GM23338 (cell line): ENCODE data around the gene RHOH. TPM values are rescaled to one million over a fixed set of nuclear protein-coding genes. Genes with fewer than 3 reads are reported as not detected.

ENCODE experiments used
- ATAC-seq: fragments of 200-7000 bp; cut with Tn5 transposase; 3 replicates; pipeline ENCODE4 v1.9.1; 2020
- DNase-seq: peaks from one replicate; pipeline ENCODE4 v3.0.0-alpha.2; 2015; ENCODE audit warnings: low spot score
- H2AFZ ChIP-seq: fragments of 200-600 bp; sonication (generic); 2 replicates; pipeline ENCODE4 v1.8.0; 2016; ENCODE audit warnings: antibody characterized with exemption, mild to moderate bottlenecking, moderate library complexity
- H3F3A ChIP-seq: fragments of 200-600 bp; sonication (generic); replicated peaks from 2 replicates; pipeline ENCODE4 v1.8.0; 2017; ENCODE audit warnings: antibody characterized with exemption, mixed run types, low read depth
- H3K27ac ChIP-seq: fragments of 200-600 bp; sonication (generic); 2 replicates; pipeline ENCODE4 v1.6.1; 2016; ENCODE audit warnings: low read depth
- H3K27me3 ChIP-seq: fragments of 200-600 bp; sonication (generic); 2 replicates; pipeline ENCODE4 v1.8.0; 2016; ENCODE audit warnings: mild to moderate bottlenecking, mixed run types, moderate library complexity; ENCODE audit not compliant: insufficient read depth
- H3K36me3 ChIP-seq: fragments of 200-600 bp; sonication (generic); 2 replicates; pipeline ENCODE4 v1.8.0; 2016; ENCODE audit warnings: mild to moderate bottlenecking; ENCODE audit not compliant: insufficient read depth
- H3K4me1 ChIP-seq: fragments of 200-600 bp; sonication (generic); 2 replicates; pipeline ENCODE4 v1.8.0; 2016; ENCODE audit warnings: mild to moderate bottlenecking, moderate library complexity; ENCODE audit not compliant: insufficient read depth
- H3K4me2 ChIP-seq: fragments of 200-600 bp; sonication (generic); 2 replicates; pipeline ENCODE4 v1.7.1; 2017; ENCODE audit warnings: mixed run types
- H3K4me3 ChIP-seq: fragments of 200-600 bp; sonication (generic); 2 replicates; pipeline ENCODE4 v1.6.1; 2016; ENCODE audit warnings: mixed run types
- H3K79me2 ChIP-seq: fragments of 200-600 bp; sonication (generic); replicated peaks from 2 replicates; pipeline ENCODE4 v1.8.0; 2017; ENCODE audit warnings: mild to moderate bottlenecking; ENCODE audit not compliant: insufficient read depth
- H3K9me2 ChIP-seq: fragments of 200-600 bp; sonication (generic); 2 replicates; pipeline ENCODE4 v1.8.0; 2017; ENCODE audit not compliant: insufficient read depth
- H4K20me1 ChIP-seq: fragments of 200-600 bp; sonication (generic); replicated peaks from 2 replicates; pipeline ENCODE4 v1.8.0; 2017; ENCODE audit warnings: mild to moderate bottlenecking; ENCODE audit not compliant: insufficient read depth
- H3K27ac Mint-ChIP-seq: 2 replicates; pipeline ENCODE4 v1.8.0; 2020; ENCODE audit warnings: inconsistent platforms, mild to moderate bottlenecking, moderate library complexity, mixed read lengths
- H3K27me3 Mint-ChIP-seq: 3 replicates; pipeline ENCODE4 v1.8.0; 2022; ENCODE audit warnings: low read depth, mild to moderate bottlenecking, moderate library complexity, mixed read lengths, inconsistent platforms; ENCODE audit not compliant: insufficient read depth, poor library complexity
- H3K36me3 Mint-ChIP-seq: 3 replicates; pipeline ENCODE4 v1.8.0; 2021; ENCODE audit warnings: low read depth, mild to moderate bottlenecking, inconsistent platforms, moderate library complexity, mixed read lengths
- H3K4me1 Mint-ChIP-seq: 3 replicates; pipeline ENCODE4 v1.8.0; 2020; ENCODE audit warnings: mild to moderate bottlenecking, inconsistent platforms, mixed read lengths
- H3K4me3 Mint-ChIP-seq: 3 replicates; pipeline ENCODE4 v1.8.0; 2021; ENCODE audit warnings: moderate library complexity, mild to moderate bottlenecking, inconsistent platforms, mixed read lengths
- H3K9me3 Mint-ChIP-seq: 3 replicates; pipeline ENCODE4 v1.8.0; 2020; ENCODE audit warnings: moderate library complexity, mild to moderate bottlenecking, inconsistent platforms, mixed read lengths
- CREB1 ChIP-seq: fragments of 250-450 bp; sonication (Bioruptor Pico); IDR thresholded peaks from 2 replicates; pipeline ENCODE4 v1.5.0; 2020; ENCODE audit warnings: low read depth, mild to moderate bottlenecking, moderate library complexity
- ETS1 ChIP-seq: IDR thresholded peaks from 2 replicates; pipeline ENCODE4 v1.6.1; 2016; ENCODE audit warnings: antibody characterized with exemption
- EZH2 ChIP-seq: fragments of 200-600 bp; sonication (generic); IDR thresholded peaks from one replicate; pipeline ENCODE4 v1.8.0; 2017; ENCODE audit warnings: antibody characterized with exemption, mild to moderate bottlenecking, low read depth; ENCODE audit not compliant: unreplicated experiment
- EZH2phosphoT487 ChIP-seq: fragments of 200-600 bp; sonication (generic); IDR thresholded peaks from one replicate; pipeline ENCODE4 v1.8.1; 2018; ENCODE audit warnings: antibody characterized with exemption; ENCODE audit not compliant: unreplicated experiment
- NANOG ChIP-seq: IDR thresholded peaks from 2 replicates; pipeline ENCODE4 v1.6.1; 2016; ENCODE audit warnings: antibody characterized with exemption, borderline replicate concordance
- POLR2AphosphoS5 ChIP-seq: IDR thresholded peaks from 2 replicates; pipeline ENCODE4 v1.6.1; 2016; ENCODE audit warnings: antibody characterized with exemption, low read depth
- REST ChIP-seq: IDR thresholded peaks from one replicate; pipeline ENCODE4 v1.6.1; 2018; ENCODE audit warnings: antibody characterized with exemption; ENCODE audit not compliant: unreplicated experiment
- STAT1 ChIP-seq: IDR thresholded peaks from one replicate; pipeline ENCODE4 v1.6.1; 2016; ENCODE audit warnings: antibody characterized with exemption; ENCODE audit not compliant: unreplicated experiment
- ZNF114 ChIP-seq: fragments of 250-450 bp; sonication (Bioruptor Pico); IDR thresholded peaks from 2 replicates; pipeline ENCODE4 v1.5.0; 2020; ENCODE audit warnings: mild to moderate bottlenecking, moderate library complexity
- ZNF462 ChIP-seq: fragments of 250-450 bp; sonication (Bioruptor Pico); IDR thresholded peaks from 2 replicates; pipeline ENCODE4 v1.5.0; 2020; ENCODE audit warnings: mild to moderate bottlenecking, moderate library complexity
- polyA plus RNA-seq: library from polyadenylated mRNA; unstranded; fragments of >200 nt; fragmentation: Nextera tagmentation; extraction: Ambion mirVana; gene quantifications from 2 replicates; pipeline ENCODE4 v1.2.1, GENCODE V29; 2016
- total RNA-seq: library from RNA; depleted of rRNA; stranded (reverse); fragments of >200 nt; shearing (Covaris generic); gene quantifications from 2 replicates; pipeline ENCODE4 v1.2.3, GENCODE V29; 2014

The RHOH gene
- total and polyA plus RNA-seq, 2 experiments from 2014 or later: 2.2 to 3.7 TPM

- H3K4me2 ChIP-seq: no peak overlapping the region
- Mint-ChIP-seq H3K27ac (no peak overlapping the region), H3K9me3 (no peaks in the 10 kb centered on the region), H3K36me3 (peaks cover 12% of the 10 kb centered on the region), H3K4me1 (peaks cover 9% of the 10 kb centered on the region), H3K27me3 (peaks cover 7% of the 10 kb centered on the region), H3K4me3 (no peak overlapping the region)
- DNase-seq (no peak), ATAC-seq (no peak)
- H3K27me3 ChIP-seq: no peaks in the 10 kb centered on the region
- H3K79me2 ChIP-seq: no peaks in the 10 kb centered on the region
- H3K27ac ChIP-seq: no peak overlapping the region
- H3K9me2 ChIP-seq: no peaks in the 10 kb centered on the region
- peaks cover 9% of the 10 kb centered on the region for H3K4me1 ChIP-seq
- H4K20me1 ChIP-seq: no peaks in the 10 kb centered on the region
- no peaks in the 10 kb centered on the region for H3K36me3 ChIP-seq
- no peak for TF ChIP-seq NANOG
- TF ChIP-seq ETS1: no peak
- no peak for TF ChIP-seq POLR2AphosphoS5
- TF ChIP-seq EZH2: no peak
- no peak for TF ChIP-seq STAT1
- no peak for TF ChIP-seq REST
- TF ChIP-seq ZNF462 (CRISPR knock-in tag): no peak
- TF ChIP-seq EZH2phosphoT487: no peak
- no peak for TF ChIP-seq ZNF114
- TF ChIP-seq CREB1: no peak
- H3F3A ChIP-seq: no peaks in the 10 kb centered on the region
- H2AFZ ChIP-seq: no peak overlapping the region; the same call in 1 of the 2 replicates
- H3K4me3 ChIP-seq: no peak overlapping the region
Observed at GRCh38 chr4:40241941-40242340, 45.1 kb downstream of the RHOH start.
